Loucy (cell line): ENCODE data around the gene RIPOR3.

ENCODE experiments used
- H2AFZ ChIP-seq: fragments of 200-600 bp; sonication (generic); 2 replicates; pipeline ENCODE4 v1.6.0; 2016; ENCODE audit warnings: antibody characterized with exemption, mild to moderate bottlenecking, low read length, moderate library complexity
- H3F3A ChIP-seq: fragments of 200-600 bp; 2 replicates; pipeline ENCODE4 v1.6.0; 2016; ENCODE audit warnings: antibody characterized with exemption, low read depth, mild to moderate bottlenecking
- H3K27me3 ChIP-seq: fragments of 200-600 bp; sonication (generic); 2 replicates; pipeline ENCODE4 v1.6.1; 2014; ENCODE audit warnings: low read length, mild to moderate bottlenecking; ENCODE audit not compliant: insufficient read depth, poor library complexity, severe bottlenecking
- H3K36me3 ChIP-seq: fragments of 200-600 bp; sonication (generic); 2 replicates; pipeline ENCODE4 v1.6.1; 2016; ENCODE audit warnings: low read length; ENCODE audit not compliant: insufficient read depth
- H3K4me1 ChIP-seq: fragments of 200-600 bp; sonication (generic); 2 replicates; pipeline ENCODE4 v1.5.1; 2014; ENCODE audit warnings: low read length, mild to moderate bottlenecking; ENCODE audit not compliant: insufficient read depth, poor library complexity, severe bottlenecking
- H3K4me2 ChIP-seq: fragments of 200-600 bp; sonication (generic); 2 replicates; pipeline ENCODE4 v1.6.0; 2014; ENCODE audit warnings: antibody characterized with exemption, low read length, low read depth, mild to moderate bottlenecking; ENCODE audit not compliant: poor library complexity, severe bottlenecking
- H3K4me3 ChIP-seq: fragments of 200-600 bp; sonication (generic); 2 replicates; pipeline ENCODE4 v1.5.1; 2014; ENCODE audit warnings: low read length, mild to moderate bottlenecking, mixed read lengths; ENCODE audit not compliant: poor library complexity, severe bottlenecking
- H3K79me2 ChIP-seq: fragments of 200-600 bp; sonication (generic); 2 replicates; pipeline ENCODE4 v1.6.1; 2014; ENCODE audit warnings: low read length; ENCODE audit not compliant: insufficient read depth
- H3K9ac ChIP-seq: fragments of 200-600 bp; sonication (generic); 2 replicates; pipeline ENCODE4 v1.6.0; 2014; ENCODE audit warnings: mild to moderate bottlenecking, low read depth, low read length, moderate library complexity; ENCODE audit not compliant: poor library complexity, severe bottlenecking
- H3K9me2 ChIP-seq: fragments of 200-600 bp; sonication (generic); replicated peaks from 2 replicates; pipeline ENCODE4 v1.6.1; 2016; ENCODE audit warnings: low read depth, low read length, mixed read lengths
- H3K9me3 ChIP-seq: fragments of 200-600 bp; sonication (generic); 2 replicates; pipeline ENCODE4 v1.6.1; 2014; ENCODE audit warnings: mild to moderate bottlenecking, antibody characterized with exemption, low read length, low read depth; ENCODE audit not compliant: insufficient read depth
- H4K20me1 ChIP-seq: fragments of 200-600 bp; sonication (generic); 2 replicates; pipeline ENCODE4 v1.6.0; 2014; ENCODE audit warnings: antibody characterized with exemption, low read length, mild to moderate bottlenecking; ENCODE audit not compliant: insufficient read depth, poor library complexity, severe bottlenecking
- EZH2phosphoT487 ChIP-seq: fragments of 200-600 bp; IDR thresholded peaks from 2 replicates; pipeline ENCODE4 v1.6.1; 2018; ENCODE audit warnings: antibody characterized with exemption, mild to moderate bottlenecking, moderate library complexity, borderline replicate concordance
- TF ChIP-seq, protein P1 (sequence below): fragments of 200-600 bp; sonication (generic); conservative IDR thresholded peaks from 2 replicates; pipeline ENCODE4 v1.5.1; 2014; ENCODE audit warnings: mild to moderate bottlenecking, antibody characterized with exemption, low read length

The RIPOR3 gene

DNA sequence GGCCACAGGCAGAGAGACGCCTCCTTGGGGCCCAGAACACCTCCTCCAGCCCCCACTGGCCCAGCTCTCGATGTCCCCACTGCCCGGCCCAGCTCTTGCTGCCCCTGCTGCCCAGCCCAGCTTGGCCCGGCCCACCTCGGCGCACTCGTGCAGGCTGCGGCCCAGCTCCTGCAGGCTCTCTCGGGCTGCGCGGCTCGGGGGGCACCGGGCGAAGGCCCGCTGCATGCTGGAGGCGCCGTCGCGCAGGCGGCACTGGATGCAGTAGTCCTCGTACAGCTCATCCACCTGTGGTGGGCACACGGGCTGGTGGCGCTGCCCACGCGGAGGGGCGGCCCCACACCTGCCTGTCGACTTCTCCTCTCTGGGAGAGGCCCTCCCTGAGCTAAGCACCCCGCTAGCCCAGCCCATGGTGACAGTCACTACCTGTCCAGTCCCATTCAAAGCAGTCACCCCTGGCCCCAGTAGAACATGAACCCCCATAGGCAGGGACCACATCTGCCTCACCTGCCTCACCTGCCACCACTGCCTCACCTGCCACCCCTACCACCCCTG is 81.8 kb downstream of the RIPOR3 start:
- no peak overlapping the region for H2AFZ ChIP-seq
- no peak overlapping the region for H3K9ac ChIP-seq
- no peak overlapping the region for H3K4me3 ChIP-seq
- no peaks in the 10 kb centered on the region for H3K79me2 ChIP-seq
- no peaks in the 10 kb centered on the region for H3F3A ChIP-seq
- TF ChIP-seq, protein P1, sequence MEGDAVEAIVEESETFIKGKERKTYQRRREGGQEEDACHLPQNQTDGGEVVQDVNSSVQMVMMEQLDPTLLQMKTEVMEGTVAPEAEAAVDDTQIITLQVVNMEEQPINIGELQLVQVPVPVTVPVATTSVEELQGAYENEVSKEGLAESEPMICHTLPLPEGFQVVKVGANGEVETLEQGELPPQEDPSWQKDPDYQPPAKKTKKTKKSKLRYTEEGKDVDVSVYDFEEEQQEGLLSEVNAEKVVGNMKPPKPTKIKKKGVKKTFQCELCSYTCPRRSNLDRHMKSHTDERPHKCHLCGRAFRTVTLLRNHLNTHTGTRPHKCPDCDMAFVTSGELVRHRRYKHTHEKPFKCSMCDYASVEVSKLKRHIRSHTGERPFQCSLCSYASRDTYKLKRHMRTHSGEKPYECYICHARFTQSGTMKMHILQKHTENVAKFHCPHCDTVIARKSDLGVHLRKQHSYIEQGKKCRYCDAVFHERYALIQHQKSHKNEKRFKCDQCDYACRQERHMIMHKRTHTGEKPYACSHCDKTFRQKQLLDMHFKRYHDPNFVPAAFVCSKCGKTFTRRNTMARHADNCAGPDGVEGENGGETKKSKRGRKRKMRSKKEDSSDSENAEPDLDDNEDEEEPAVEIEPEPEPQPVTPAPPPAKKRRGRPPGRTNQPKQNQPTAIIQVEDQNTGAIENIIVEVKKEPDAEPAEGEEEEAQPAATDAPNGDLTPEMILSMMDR, result no peak
- TF ChIP-seq EZH2phosphoT487, result no peak
- H3K9me3 ChIP-seq, result no peaks in the 10 kb centered on the region
- no peaks in the 10 kb centered on the region for H3K36me3 ChIP-seq
- H3K27me3 ChIP-seq, result no peaks in the 10 kb centered on the region
- no peaks in the 10 kb centered on the region for H4K20me1 ChIP-seq
- no peaks in the 10 kb centered on the region for H3K4me1 ChIP-seq
- no peak overlapping the region for H3K4me2 ChIP-seq
- H3K9me2 ChIP-seq, result no peaks in the 10 kb centered on the region

DNA sequence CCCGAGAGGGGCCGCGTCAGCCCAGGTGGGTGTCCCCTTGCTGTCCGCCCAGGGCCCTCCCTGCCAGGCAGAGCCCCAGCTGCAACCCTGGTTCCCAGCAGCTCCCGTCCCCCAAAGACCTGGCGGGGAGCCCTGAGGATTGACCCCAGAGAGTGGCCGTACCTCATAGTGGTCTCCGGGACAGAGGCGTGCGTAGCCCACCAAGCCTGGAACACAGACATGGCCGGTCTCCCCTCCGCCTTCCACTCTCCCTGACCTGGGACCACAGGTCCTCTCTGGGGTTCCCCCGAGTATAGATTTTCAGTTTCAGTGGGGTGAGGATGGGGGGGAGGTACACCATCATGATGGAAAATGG is 82.6 kb downstream of the RIPOR3 start:
- H3K36me3 ChIP-seq, result no peaks in the 10 kb centered on the region
- no peak overlapping the region for H3K4me2 ChIP-seq
- no peaks in the 10 kb centered on the region for H3F3A ChIP-seq
- no peaks in the 10 kb centered on the region for H3K9me3 ChIP-seq
- no peak overlapping the region for H2AFZ ChIP-seq
- TF ChIP-seq, protein P1, result no peak
- no peak for TF ChIP-seq EZH2phosphoT487
- H3K4me3 ChIP-seq, result no peak overlapping the region
- no peaks in the 10 kb centered on the region for H3K9me2 ChIP-seq
- no peaks in the 10 kb centered on the region for H3K4me1 ChIP-seq
- H3K27me3 ChIP-seq, result no peaks in the 10 kb centered on the region
- H3K79me2 ChIP-seq, result no peaks in the 10 kb centered on the region
- no peak overlapping the region for H3K9ac ChIP-seq
- no peaks in the 10 kb centered on the region for H4K20me1 ChIP-seq

DNA sequence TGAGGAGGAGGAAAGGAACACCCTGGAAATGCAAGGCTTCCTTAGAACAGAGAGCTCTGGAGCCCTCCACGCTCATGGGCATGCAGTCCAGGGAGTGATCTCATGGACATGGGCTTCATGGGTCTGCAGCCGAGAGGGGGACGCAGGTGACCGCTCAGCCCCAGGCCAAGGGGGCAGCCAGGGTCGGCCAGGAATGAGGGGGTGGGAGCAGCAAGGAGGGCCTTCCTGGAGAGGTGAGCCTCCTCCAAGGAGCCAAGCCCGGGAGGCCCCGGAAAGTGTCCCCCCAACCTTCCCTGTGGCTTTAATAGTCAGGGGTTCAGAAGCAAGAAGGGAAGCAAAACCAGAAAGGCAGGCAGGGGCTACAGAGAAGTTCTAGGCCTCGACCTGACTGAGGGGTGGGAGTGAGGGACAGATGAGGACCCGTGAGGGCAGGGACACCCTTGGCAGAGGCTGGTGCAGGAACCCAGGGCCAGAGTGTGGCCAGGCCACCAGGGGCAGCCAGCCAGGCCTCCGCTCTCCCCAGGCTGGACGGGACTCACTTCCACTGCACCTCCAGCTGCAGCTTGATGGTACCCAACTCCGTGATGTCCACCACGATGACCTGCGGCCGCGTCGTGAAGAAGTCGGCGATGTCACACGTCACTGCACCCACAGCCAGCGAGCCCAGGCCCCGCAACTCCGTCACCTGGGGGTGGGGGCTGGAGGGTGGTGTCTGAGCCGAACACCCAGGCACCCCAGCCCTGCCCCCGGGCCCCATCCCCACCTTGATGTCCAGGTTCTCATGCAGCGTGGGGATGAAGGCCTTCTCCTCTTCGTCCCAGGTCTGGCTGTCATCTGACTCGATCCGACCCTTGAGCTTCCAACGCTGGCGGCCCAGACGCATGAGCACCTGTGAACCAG is 83.2 kb downstream of the RIPOR3 start:
- Histone ChIP-seq H3K27me3 (no peaks in the 10 kb centered on the region), H3K9me2 (no peaks in the 10 kb centered on the region), H3K9ac (no peak overlapping the region), H3K4me2 (no peak overlapping the region), H2AFZ (no peak overlapping the region), H4K20me1 (no peaks in the 10 kb centered on the region), H3K9me3 (no peaks in the 10 kb centered on the region), H3F3A (no peaks in the 10 kb centered on the region), H3K36me3 (no peaks in the 10 kb centered on the region), H3K79me2 (no peaks in the 10 kb centered on the region), H3K4me1 (no peaks in the 10 kb centered on the region), H3K4me3 (no peak overlapping the region)
- TF ChIP-seq, protein P1, result no peak
- no peak for TF ChIP-seq EZH2phosphoT487
